Central memory CD8-positive, alpha-beta T cell (primary cell): Measurements from ENCODE around the gene KIAA1328.
A peak's percentile ranks its signal among the peaks of the same experiment; 100 is the strongest.

ENCODE experiments used
- ATAC-seq: fragments of 150-1000 bp; cut with Tn5 transposase; replicated peaks from 2 replicates; pipeline ENCODE4 v1.10.0; 2022; ENCODE audit warnings: mild to moderate bottlenecking, moderate FRiP score, moderate number of reproducible peaks; ENCODE audit not compliant: poor library complexity, severe bottlenecking; ENCODE audit errors: extremely low read depth
- DNase-seq, 2 donors: peaks; one replicate each; pipeline ENCODE4 v3.0.0; 2021; ENCODE audit warnings: low spot score in 2 of 2
- H3K27ac Mint-ChIP-seq: one replicate; pipeline ENCODE4 v1.8.0; 2022; ENCODE audit warnings: low read depth, mild to moderate bottlenecking, moderate library complexity, mixed read lengths
- H3K27me3 Mint-ChIP-seq: one replicate; pipeline ENCODE4 v1.8.0; 2022; ENCODE audit warnings: mixed read lengths
- H3K36me3 Mint-ChIP-seq: one replicate; pipeline ENCODE4 v1.8.0; 2022; ENCODE audit warnings: mild to moderate bottlenecking, moderate library complexity, mixed read lengths; ENCODE audit not compliant: insufficient read depth
- H3K4me1 Mint-ChIP-seq: one replicate; pipeline ENCODE4 v1.8.0; 2022; ENCODE audit warnings: mixed read lengths
- H3K4me3 Mint-ChIP-seq: one replicate; pipeline ENCODE4 v1.8.0; 2022; ENCODE audit warnings: mild to moderate bottlenecking, moderate library complexity, mixed read lengths
- H3K9me3 Mint-ChIP-seq: one replicate; pipeline ENCODE4 v1.8.0; 2022; ENCODE audit warnings: mixed read lengths

KIAA1328 gene

GRCh38 chr18:36828630-36829361 lies at the start of gene KIAA1328, which contains the start of gene TPGS2:
Gene KIAA1328, plus strand, starts transcription at chr18:36829127. Its CDS starts 12 bp downstream, at chr18:36829139.
Gene TPGS2, minus strand, starts transcription at chr18:36829002. Its CDS starts 235 bp downstream, at chr18:36828767.
- peak; percentile 72 to 76 for DNase-seq
- H3K36me3 Mint-ChIP-seq: peaks cover 10% of the 10 kb centered on the region
- peak; percentile 92 for ATAC-seq
- H3K27ac Mint-ChIP-seq: peak within 1 kb of the TSS; percentile 82
- H3K4me3 Mint-ChIP-seq: peak within 1 kb of the TSS; percentile 98
- H3K9me3 Mint-ChIP-seq: no peaks in the 10 kb centered on the region
- no peaks in the 10 kb centered on the region for H3K27me3 Mint-ChIP-seq
- peaks cover 36% of the 10 kb centered on the region for H3K4me1 Mint-ChIP-seq

DNA sequence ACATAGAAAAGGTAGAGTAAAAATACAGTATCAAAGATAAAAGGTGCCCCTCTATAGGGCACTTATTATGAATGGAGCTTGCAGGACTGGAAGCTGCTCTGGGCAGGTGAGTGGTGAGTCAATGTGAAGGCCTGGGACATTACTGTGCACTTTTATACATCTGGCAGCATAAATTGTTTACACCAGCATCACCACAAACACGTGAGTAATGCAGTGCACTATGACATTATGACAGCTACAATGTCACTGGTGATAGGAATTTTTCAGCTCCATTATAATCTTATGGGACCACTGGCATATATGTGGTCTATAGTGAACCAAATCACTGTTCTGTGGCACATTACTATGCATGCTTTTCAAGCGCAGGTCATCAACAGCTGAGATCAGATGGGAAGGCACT lies 48.2 kb upstream of the KIAA1328 start:
- no peaks in the 10 kb centered on the region for H3K27me3 Mint-ChIP-seq
- ATAC-seq: no peak
- no peaks in the 10 kb centered on the region for H3K4me1 Mint-ChIP-seq
- H3K9me3 Mint-ChIP-seq: no peaks in the 10 kb centered on the region
- H3K4me3 Mint-ChIP-seq: no peak overlapping the region
- H3K36me3 Mint-ChIP-seq: peaks cover 7% of the 10 kb centered on the region
- DNase-seq: no peak
- H3K27ac Mint-ChIP-seq: no peak overlapping the region

DNA sequence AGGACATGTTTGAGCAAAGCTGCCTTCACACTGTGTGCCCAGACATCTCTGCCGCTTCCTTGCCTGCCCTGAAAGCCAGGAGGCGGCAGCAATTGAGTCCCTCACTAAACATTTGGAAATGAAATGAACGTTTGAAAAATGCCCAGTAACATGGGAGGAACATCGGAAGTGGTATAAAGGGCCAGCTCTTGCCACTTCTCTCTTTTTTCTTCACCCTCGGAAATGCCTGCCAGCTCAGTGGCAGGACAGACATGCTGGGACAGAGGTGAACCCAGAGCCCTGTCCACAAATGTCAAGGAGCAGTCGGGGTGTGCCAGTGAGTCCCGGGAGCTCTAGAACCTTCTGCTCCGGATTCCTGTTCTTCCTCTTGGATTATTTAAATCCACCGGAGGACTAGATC lies 46.2 kb upstream of the KIAA1328 start:
- Mint-ChIP-seq H3K36me3 (peaks cover 9% of the 10 kb centered on the region), H3K27me3 (no peaks in the 10 kb centered on the region), H3K4me3 (no peak overlapping the region), H3K27ac (no peak overlapping the region), H3K9me3 (no peaks in the 10 kb centered on the region), H3K4me1 (no peaks in the 10 kb centered on the region)
- ATAC-seq (no peak), DNase-seq (no peak)

GRCh38 chr18:36783792-36784191 lies 45.1 kb upstream of the KIAA1328 start:
- Mint-ChIP-seq H3K9me3 (no peaks in the 10 kb centered on the region), H3K4me3 (no peak overlapping the region), H3K27me3 (no peaks in the 10 kb centered on the region), H3K4me1 (no peaks in the 10 kb centered on the region), H3K36me3 (peaks cover 9% of the 10 kb centered on the region), H3K27ac (no peak overlapping the region)
- ATAC-seq (no peak), DNase-seq (no peak)

DNA sequence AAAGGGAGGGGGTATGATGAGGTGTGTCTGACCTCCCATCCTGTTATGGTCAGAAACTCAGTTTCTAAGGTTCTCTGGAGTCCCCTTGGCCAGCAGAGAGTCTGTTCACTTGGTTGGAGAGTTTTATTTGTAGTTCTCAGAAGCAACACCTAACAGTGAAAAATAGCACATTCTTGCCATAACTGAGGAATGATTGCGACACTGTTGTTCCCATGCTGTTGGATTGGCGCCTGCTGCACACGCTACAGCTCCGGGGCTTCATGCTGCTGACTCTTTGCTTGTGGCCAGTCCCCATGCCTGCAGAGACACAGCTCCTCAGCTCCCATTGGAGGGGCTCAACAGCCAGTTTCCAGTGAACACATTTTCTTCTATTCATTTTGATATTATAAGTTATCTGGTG lies 42.2 kb upstream of the KIAA1328 start:
- Mint-ChIP-seq H3K9me3 (no peaks in the 10 kb centered on the region), H3K4me1 (no peaks in the 10 kb centered on the region), H3K27ac (no peak overlapping the region), H3K27me3 (no peaks in the 10 kb centered on the region), H3K4me3 (no peak overlapping the region), H3K36me3 (peaks cover 13% of the 10 kb centered on the region)
- ATAC-seq: no peak
- no peak for DNase-seq

- Mint-ChIP-seq H3K4me3 (no peak overlapping the region), H3K4me1 (no peaks in the 10 kb centered on the region), H3K27ac (no peak overlapping the region), H3K9me3 (no peaks in the 10 kb centered on the region), H3K36me3 (peaks cover 22% of the 10 kb centered on the region), H3K27me3 (no peaks in the 10 kb centered on the region)
- DNase-seq (no peak), ATAC-seq (no peak)
Measured at GRCh38 chr18:36792634-36793283, 36.2 kb upstream of the KIAA1328 start.

- Mint-ChIP-seq H3K27ac (no peak overlapping the region), H3K27me3 (no peaks in the 10 kb centered on the region), H3K4me1 (no peaks in the 10 kb centered on the region), H3K4me3 (no peak overlapping the region), H3K9me3 (no peaks in the 10 kb centered on the region), H3K36me3 (peaks cover 25% of the 10 kb centered on the region)
- ATAC-seq: no peak
- no peak for DNase-seq
Measured at GRCh38 chr18:36798738-36799473, 30.0 kb upstream of the KIAA1328 start.

GRCh38 chr18:36805105-36805504 lies 23.8 kb upstream of the KIAA1328 start:
- no peak for DNase-seq
- Mint-ChIP-seq H3K36me3 (peaks cover 40% of the 10 kb centered on the region), H3K9me3 (no peaks in the 10 kb centered on the region)

DNA sequence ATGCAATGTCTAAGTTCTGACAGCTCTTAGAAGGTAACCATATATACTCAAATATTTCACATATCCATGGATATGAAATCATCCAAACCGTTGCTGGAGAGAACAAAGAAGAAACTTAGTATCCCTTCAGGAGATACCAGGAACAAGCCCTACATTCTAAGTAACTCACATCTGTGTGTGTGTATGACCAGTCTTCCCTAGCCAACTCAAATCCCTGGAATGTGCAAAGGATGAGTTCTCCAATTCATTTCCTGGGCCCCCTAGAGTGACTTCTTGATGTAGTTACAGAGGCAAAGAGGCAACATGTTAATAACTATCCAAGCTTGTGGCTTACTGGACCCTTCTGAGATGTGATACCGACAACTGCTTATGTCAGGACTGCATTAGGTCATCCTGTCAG lies 20.2 kb upstream of the KIAA1328 start:
- peaks cover 10% of the 10 kb centered on the region for H3K4me1 Mint-ChIP-seq
- no peak overlapping the region for H3K27ac Mint-ChIP-seq
- ATAC-seq (no peak), DNase-seq (no peak)
- H3K27me3 Mint-ChIP-seq: no peaks in the 10 kb centered on the region
- H3K4me3 Mint-ChIP-seq: no peak overlapping the region
- H3K36me3 Mint-ChIP-seq: peaks cover 31% of the 10 kb centered on the region
- H3K9me3 Mint-ChIP-seq: no peaks in the 10 kb centered on the region

More at GRCh38 chr18:36805105-36805504, 23.8 kb upstream of the KIAA1328 start:
- Mint-ChIP-seq H3K4me1 (peaks cover 5% of the 10 kb centered on the region), H3K27me3 (no peaks in the 10 kb centered on the region), H3K27ac (no peak overlapping the region), H3K4me3 (no peak overlapping the region)
- ATAC-seq: no peak

- Mint-ChIP-seq H3K27ac (no peak overlapping the region), H3K36me3 (peaks cover 24% of the 10 kb centered on the region), H3K4me3 (no peak overlapping the region), H3K4me1 (peaks cover 16% of the 10 kb centered on the region), H3K27me3 (no peaks in the 10 kb centered on the region), H3K9me3 (no peaks in the 10 kb centered on the region)
- peak in 1 of 2 donors; percentile 22 for DNase-seq
- peak; percentile 85 for ATAC-seq
Measured at GRCh38 chr18:36809590-36810381, 19.1 kb upstream of the KIAA1328 start.

GRCh38 chr18:36811430-36811829 lies 17.5 kb upstream of the KIAA1328 start:
- Mint-ChIP-seq H3K4me3 (no peak overlapping the region), H3K36me3 (peaks cover 26% of the 10 kb centered on the region), H3K27ac (no peak overlapping the region), H3K9me3 (no peaks in the 10 kb centered on the region), H3K27me3 (no peaks in the 10 kb centered on the region), H3K4me1 (peaks cover 20% of the 10 kb centered on the region)
- DNase-seq (no peak), ATAC-seq (no peak)

DNA sequence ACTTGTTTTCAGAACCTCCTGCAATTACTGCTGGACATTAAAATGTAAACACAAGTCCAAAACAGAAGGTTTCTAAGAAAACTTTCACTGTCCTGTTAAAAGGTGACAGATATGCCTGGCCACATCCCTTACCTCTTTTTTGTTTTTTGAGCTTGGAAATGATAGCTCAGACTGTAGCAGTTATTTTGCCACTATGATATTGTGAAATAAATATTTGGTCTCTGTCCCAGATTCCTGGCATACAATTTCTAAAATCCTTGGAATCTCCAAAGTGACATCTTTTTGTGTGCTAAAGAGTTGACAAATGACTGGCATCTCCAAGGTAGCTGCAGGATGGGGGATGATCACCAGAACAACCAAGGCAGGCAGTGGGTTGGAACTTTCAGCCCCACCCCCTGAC lies 17.0 kb upstream of the KIAA1328 start:
- H3K9me3 Mint-ChIP-seq: no peaks in the 10 kb centered on the region
- ATAC-seq (no peak), DNase-seq (no peak)
- H3K4me3 Mint-ChIP-seq: no peak overlapping the region
- no peaks in the 10 kb centered on the region for H3K27me3 Mint-ChIP-seq
- no peak overlapping the region for H3K27ac Mint-ChIP-seq
- H3K36me3 Mint-ChIP-seq: peaks cover 24% of the 10 kb centered on the region
- peaks cover 23% of the 10 kb centered on the region for H3K4me1 Mint-ChIP-seq
